GDM1 (cell line): ENCODE data around the gene KRTAP5-4.
"Not testable (repeated sequence)": the region's sequence is repeated elsewhere in the genome, so short reads cannot be mapped to it uniquely, and the experiment has no call there.

ENCODE experiments used
- DNase-seq: peaks from one replicate; lab custom pipeline; 2025; lab: John Stamatoyannopoulos, UW

Gene KRTAP5-4

GRCh38 chr11:1622086-1622485 lies at the start of gene KRTAP5-4:
KRTAP5-4 (minus strand) TSS chr11:1622138; CDS start chr11:1622093, 45 bp downstream.
- no peak for DNase-seq

GRCh38 chr11:1671658-1672057 lies 49.7 kb upstream of the KRTAP5-4 start:
- no peak for DNase-seq

GRCh38 chr11:1670905-1671371 lies 49.0 kb upstream of the KRTAP5-4 start:
- no peak for DNase-seq

GRCh38 chr11:1670457-1670856 lies 48.5 kb upstream of the KRTAP5-4 start:
- not testable (repeated sequence) for DNase-seq

- no peak for DNase-seq
Measured at GRCh38 chr11:1669546-1670218, 47.7 kb upstream of the KRTAP5-4 start.

GRCh38 chr11:1668911-1669473 lies 47.1 kb upstream of the KRTAP5-4 start:
- no peak for DNase-seq

- no peak for DNase-seq
Measured at GRCh38 chr11:1667906-1668305, 46.0 kb upstream of the KRTAP5-4 start.

GRCh38 chr11:1667121-1667850 lies 45.3 kb upstream of the KRTAP5-4 start:
- DNase-seq: no peak

- DNase-seq: no peak
Measured at GRCh38 chr11:1665313-1665712, 43.4 kb upstream of the KRTAP5-4 start.

- DNase-seq: not testable (repeated sequence)
Measured at GRCh38 chr11:1662699-1663283, 40.9 kb upstream of the KRTAP5-4 start.

- not testable (repeated sequence) for DNase-seq
Measured at GRCh38 chr11:1661454-1662269, 39.7 kb upstream of the KRTAP5-4 start.

- DNase-seq: no peak
Measured at GRCh38 chr11:1660111-1660867, 38.4 kb upstream of the KRTAP5-4 start.

- DNase-seq: no peak
Measured at GRCh38 chr11:1659506-1659905, 37.6 kb upstream of the KRTAP5-4 start.

- DNase-seq: no peak
Measured at GRCh38 chr11:1656670-1657069, 34.7 kb upstream of the KRTAP5-4 start.

GRCh38 chr11:1656061-1656441 lies 34.1 kb upstream of the KRTAP5-4 start:
- no peak for DNase-seq

- no peak for DNase-seq
Measured at GRCh38 chr11:1655168-1656060, 33.5 kb upstream of the KRTAP5-4 start.

GRCh38 chr11:1654388-1655167 lies 32.6 kb upstream of the KRTAP5-4 start:
- no peak for DNase-seq

GRCh38 chr11:1653541-1654387 lies 31.8 kb upstream of the KRTAP5-4 start:
- DNase-seq: no peak
